Adipocyte (in vitro differentiated cells): ENCODE measurements around the gene KDM8.

Experiments
- DNase-seq: peaks from one replicate; pipeline ENCODE4 v3.0.0-alpha.2; 2015; ENCODE audit warnings: low read depth
- H3K27me3 ChIP-seq: replicated peaks from 2 replicates; pipeline ENCODE4 v1.7.0; 2013; ENCODE audit warnings: mild to moderate bottlenecking, low read length, moderate library complexity; ENCODE audit not compliant: control insufficient read depth, insufficient read depth
- H3K36me3 ChIP-seq: 2 replicates; pipeline ENCODE4 v1.7.0; 2013; ENCODE audit warnings: low read length, mild to moderate bottlenecking, moderate library complexity; ENCODE audit not compliant: control insufficient read depth, insufficient read depth, severe bottlenecking
- H3K4me1 ChIP-seq: 2 replicates; pipeline ENCODE4 v1.7.0; 2013; ENCODE audit warnings: mild to moderate bottlenecking, low read length, moderate library complexity; ENCODE audit not compliant: control insufficient read depth, insufficient read depth
- H3K4me3 ChIP-seq: 2 replicates; pipeline ENCODE4 v1.7.0; 2013; ENCODE audit warnings: mild to moderate bottlenecking, low read length, moderate library complexity
- H3K9ac ChIP-seq: 2 replicates; pipeline ENCODE4 v1.7.0; 2013; ENCODE audit warnings: mild to moderate bottlenecking, low read length, moderate library complexity
- H3K9me3 ChIP-seq: 2 replicates; pipeline ENCODE4 v1.7.0; 2013; ENCODE audit warnings: mild to moderate bottlenecking, low read length, moderate library complexity; ENCODE audit not compliant: control insufficient read depth

The KDM8 gene

DNA sequence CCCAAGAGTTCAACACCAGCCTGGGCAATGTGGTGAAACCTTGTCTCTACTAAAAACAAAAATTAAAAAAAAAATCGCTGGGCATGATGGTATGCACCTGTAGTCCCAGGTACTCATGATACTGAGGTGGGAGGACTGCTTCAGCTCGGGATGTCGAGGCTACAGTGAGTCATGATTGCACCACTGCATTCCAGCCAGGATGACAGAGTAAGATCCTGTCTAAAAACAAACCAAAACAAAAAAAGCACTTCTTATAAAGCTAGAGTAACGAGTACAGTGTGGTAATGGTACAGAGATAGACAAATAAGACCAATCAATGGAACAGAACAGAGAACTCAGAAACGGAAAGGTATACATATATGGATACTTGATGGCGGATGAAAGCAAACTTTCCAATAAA lies 60.8 kb downstream of the KDM8 start:
- Histone ChIP-seq H3K36me3 (no peaks in the 10 kb centered on the region), H3K4me1 (peaks cover 12% of the 10 kb centered on the region), H3K4me3 (no peak overlapping the region), H3K9ac (no peak overlapping the region), H3K27me3 (no peaks in the 10 kb centered on the region), H3K9me3 (no peaks in the 10 kb centered on the region)
- DNase-seq: peak; percentile 64

DNA sequence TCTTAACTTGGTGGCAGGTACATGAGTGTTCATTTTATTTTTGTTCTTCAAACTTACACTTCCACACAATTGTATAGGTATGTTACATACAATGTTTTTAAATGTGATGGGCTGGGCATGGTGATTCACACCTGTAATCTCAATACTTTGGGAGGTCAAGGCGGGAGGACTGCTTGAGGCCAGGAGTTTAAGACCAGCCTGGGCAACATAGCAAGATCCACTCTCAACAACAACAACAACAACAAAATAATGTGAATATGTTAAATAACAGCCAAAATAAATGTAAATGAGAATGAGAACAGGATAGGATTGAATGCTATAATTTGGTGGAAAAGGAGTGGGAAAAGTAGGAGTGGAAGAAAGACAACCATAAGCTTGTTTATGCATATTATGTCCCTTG lies 62.7 kb downstream of the KDM8 start:
- no peak overlapping the region for H3K4me3 ChIP-seq
- no peaks in the 10 kb centered on the region for H3K36me3 ChIP-seq
- no peaks in the 10 kb centered on the region for H3K27me3 ChIP-seq
- no peak overlapping the region for H3K9ac ChIP-seq
- no peaks in the 10 kb centered on the region for H3K9me3 ChIP-seq
- H3K4me1 ChIP-seq: peaks cover 15% of the 10 kb centered on the region
- no peak for DNase-seq

DNA sequence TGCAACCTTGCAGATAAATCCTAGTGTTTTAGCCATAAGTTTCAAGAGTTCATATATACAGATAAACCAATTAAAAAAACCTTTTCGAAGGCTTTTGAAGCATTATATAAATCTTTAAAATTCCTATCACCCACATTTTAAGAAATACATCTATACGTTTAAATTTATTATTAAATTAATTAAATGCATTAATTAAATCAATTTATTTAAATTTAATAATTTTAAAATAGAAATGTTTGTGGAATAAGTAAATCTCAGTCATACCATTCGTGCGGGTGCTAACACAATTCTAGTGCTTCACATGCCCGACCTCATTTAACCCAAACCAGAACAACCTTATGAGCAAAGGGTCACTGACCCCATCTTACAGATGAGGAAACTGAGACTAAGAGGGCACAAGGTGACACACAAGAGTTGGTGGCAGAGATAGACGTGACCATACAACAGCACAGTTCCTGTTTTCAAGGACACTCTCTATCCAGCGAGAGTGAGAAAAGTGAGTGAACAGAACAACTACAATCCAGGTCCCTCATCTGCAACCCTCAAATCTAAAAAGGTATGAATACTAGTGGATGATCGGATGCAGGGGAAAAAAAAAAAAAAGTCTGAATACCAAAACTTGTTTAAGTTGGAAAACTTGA lies 63.8 kb downstream of the KDM8 start:
- H3K4me3 ChIP-seq: peak overlapping the region; percentile 84
- H3K9ac ChIP-seq: no peak overlapping the region
- no peaks in the 10 kb centered on the region for H3K9me3 ChIP-seq
- DNase-seq: no peak
- H3K4me1 ChIP-seq: peaks cover 10% of the 10 kb centered on the region
- no peaks in the 10 kb centered on the region for H3K36me3 ChIP-seq
- H3K27me3 ChIP-seq: no peaks in the 10 kb centered on the region

DNA sequence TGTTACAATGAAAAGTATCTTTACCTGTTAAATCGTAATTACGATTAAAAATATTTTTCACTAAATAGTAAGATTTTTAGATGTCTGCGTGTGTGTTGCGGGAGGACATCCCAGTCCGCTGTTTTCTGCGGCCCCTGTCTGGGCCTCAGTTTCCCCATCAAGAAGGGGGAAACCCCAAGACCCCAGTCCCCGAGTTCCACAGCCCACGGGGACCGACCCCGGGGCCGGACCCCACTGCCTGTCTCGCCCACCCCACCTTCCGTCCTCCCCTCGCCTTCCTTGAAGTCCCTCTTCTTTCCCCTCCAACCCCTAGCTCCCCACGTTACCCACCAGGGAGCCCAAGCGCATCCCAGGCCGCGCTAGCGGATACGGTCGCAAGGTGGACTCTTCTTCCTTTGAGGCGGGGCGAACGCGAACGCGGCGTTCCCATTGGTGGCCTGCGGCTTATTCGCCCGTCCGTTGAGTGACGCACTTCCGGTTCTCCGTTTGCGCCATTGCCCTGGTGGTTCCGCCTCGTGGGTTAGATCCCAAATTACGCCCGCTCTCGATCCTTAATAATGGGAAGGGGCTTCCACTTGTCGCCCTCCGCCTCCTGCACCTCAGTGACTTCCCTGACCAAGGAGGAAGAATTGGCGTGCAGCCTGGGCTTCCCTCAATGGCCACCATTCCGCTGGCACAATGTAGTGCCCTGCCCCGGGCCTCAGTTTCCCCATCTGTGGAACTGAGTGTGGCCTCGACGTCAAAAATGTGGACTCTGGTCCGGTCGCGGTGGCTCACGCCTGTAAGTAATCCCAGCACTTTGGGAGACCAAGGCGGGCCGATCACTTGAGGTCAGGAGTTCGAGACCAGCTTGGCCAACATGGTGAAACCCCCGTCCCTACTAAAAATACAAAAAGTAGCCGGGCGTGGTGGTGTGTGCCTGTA lies 65.3 kb downstream of the KDM8 start, which contains the start of gene NSMCE1:
Gene NSMCE1 (minus strand): TSS at position 397 of the 924 bp plus-strand sequence. CDS start 11,202 bp downstream, outside the sequence.
- Histone ChIP-seq H3K4me3 (peak within 1 kb of the TSS; percentile 84), H3K9ac (peak within 1 kb of the TSS; percentile 84), H3K36me3 (no peaks in the 10 kb centered on the region), H3K27me3 (no peaks in the 10 kb centered on the region), H3K9me3 (no peaks in the 10 kb centered on the region), H3K4me1 (peaks cover 14% of the 10 kb centered on the region)
- peak; percentile 99 for DNase-seq

DNA sequence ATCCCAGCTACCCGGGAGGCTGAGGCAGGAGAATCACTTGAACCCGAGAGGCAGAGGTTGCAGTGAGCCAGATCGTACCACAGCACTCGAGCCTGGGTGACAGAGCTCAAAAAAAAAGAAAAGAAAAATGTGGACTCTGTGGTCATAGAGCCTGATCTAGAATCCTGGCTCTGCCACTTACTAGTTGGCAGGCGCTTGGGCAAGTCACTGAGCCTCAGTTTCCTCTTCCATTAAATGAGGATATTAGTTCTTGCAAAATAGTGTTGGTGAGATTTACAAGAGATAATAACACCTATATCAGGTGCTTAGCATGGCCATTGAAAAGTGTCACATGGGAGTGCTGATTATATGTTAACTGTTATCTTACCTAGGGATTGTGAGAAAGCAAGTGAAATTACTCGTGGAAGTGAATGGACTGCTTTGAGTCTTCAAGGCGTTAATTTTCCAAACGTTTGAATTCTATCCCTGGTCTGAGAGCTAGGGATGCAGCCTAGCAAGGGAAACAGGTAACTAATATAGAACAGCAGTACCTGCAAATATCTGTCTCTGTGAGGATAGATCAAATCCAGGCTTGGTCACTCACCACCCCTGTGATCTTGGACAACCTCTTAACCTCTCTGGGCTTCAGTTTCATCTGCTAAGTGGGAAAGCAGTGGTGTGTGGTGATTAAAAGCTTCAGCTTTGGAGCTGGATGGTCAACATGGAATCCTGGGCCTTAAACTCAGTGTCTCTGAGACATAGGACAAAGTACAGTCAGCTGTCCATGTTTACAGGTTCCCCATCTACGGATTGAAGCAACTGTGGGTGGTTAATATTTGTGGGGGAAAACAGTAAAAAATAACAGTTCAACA lies 66.2 kb downstream of the KDM8 start:
- H3K4me3 ChIP-seq: peak overlapping the region; percentile 84
- H3K36me3 ChIP-seq: no peaks in the 10 kb centered on the region
- no peaks in the 10 kb centered on the region for H3K9me3 ChIP-seq
- peaks cover 15% of the 10 kb centered on the region for H3K4me1 ChIP-seq
- no peak for DNase-seq
- H3K27me3 ChIP-seq: no peaks in the 10 kb centered on the region
- H3K9ac ChIP-seq: peak overlapping the region; percentile 84

DNA sequence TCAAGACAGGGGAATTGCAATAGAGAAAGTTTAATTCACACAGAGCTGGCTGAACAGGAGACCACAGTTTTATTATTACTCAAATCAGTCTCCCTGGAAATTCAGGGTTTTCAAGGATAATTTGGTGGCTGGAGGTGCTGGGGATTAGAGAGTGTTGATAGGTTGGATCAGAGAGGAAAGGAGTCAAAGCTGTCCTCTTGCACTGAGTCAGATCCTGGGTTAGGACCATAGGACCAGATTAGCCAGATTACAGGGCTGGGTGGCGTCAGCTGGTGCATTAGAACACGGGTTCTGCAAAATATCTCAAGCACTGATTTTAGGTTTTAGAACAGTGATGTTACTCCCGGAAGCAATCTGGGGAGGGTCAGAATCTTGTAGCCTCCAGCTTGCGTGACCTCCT lies 67.0 kb downstream of the KDM8 start:
- no peak for DNase-seq
- H3K4me1 ChIP-seq: peaks cover 11% of the 10 kb centered on the region

More for the DNA sequence above, 67.0 kb downstream of the KDM8 start:
- Histone ChIP-seq H3K27me3 (no peaks in the 10 kb centered on the region), H3K9me3 (no peaks in the 10 kb centered on the region), H3K9ac (no peak overlapping the region), H3K4me3 (no peak overlapping the region), H3K36me3 (no peaks in the 10 kb centered on the region)
